Measurements from ENCODE around the gene CABCOCO1. TPM values are rescaled to one million over a fixed set of nuclear protein-coding genes. Genes with fewer than 3 reads are reported as not detected.

CABCOCO1 gene
- total RNA-seq, 1 experiment from 2014 or later: not detected

DNA sequence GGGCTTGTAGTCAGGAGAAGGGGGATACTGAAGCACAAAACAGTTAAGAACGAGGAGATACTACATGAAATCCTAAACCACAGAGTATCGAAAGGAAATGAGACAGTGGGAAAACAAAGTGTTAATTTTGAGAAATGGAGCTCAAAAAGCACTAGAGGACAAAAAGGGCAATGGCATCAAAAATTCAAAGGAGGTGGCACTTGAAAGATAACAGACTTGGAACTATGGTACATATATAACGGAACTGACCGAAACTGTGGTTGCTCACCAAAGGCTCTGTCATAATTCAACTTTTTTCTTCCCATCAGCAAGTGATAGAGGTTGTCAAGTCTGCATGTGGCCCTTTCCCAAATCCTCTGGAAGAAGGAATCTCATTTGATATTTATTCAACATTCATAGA, 97.0 kb downstream of the CABCOCO1 start:
- DNase-seq (ENCODE audit: low read depth, low spot score) (no peak), ATAC-seq (no peak)
- Histone ChIP-seq H3K9me3 (ENCODE audit: control insufficient read depth in 1 of 2, insufficient read depth in 1 of 2, low read depth in 1 of 2, low read length in 2 of 2) (no peaks in the 10 kb centered on the region), H3K4me3 (replicated peaks in 1 of 2; ENCODE audit: low read depth in 1 of 2, low read length in 2 of 2) (no peak overlapping the region), H3K9me2 (ENCODE audit: insufficient read depth) (no peaks in the 10 kb centered on the region), H3K79me2 (ENCODE audit: insufficient read depth, low read length) (no peaks in the 10 kb centered on the region), H3K36me3 (ENCODE audit: control insufficient read depth in 1 of 2, insufficient read depth in 2 of 2, low read length in 2 of 2) (no peaks in the 10 kb centered on the region), H4K20me1 (ENCODE audit: insufficient read depth) (no peaks in the 10 kb centered on the region), H3K4me1 (ENCODE audit: control insufficient read depth in 1 of 2, insufficient read depth in 2 of 2, low read length in 2 of 2) (peaks cover 28 to 29% of the 10 kb centered on the region in 2 experiments; a peak in 3 of 4 replicates), H3K27ac (ENCODE audit: low read depth, low read length) (no peak overlapping the region), H3K9ac (ENCODE audit: low read length) (no peak overlapping the region), H3K4me2 (ENCODE audit: low read length) (no peak overlapping the region), H3K27me3 (ENCODE audit: insufficient read depth, low read length) (no peaks in the 10 kb centered on the region), H2AFZ (ENCODE audit: low read depth, low read length, poor library complexity, severe bottlenecking) (no peak overlapping the region)
- intact Hi-C loops (cut with micrococcal nuclease): loop anchor here (10.0 kb wide), 1 partner anchor 485 kb away; no protein-coding TSS in a partner anchor
- ChIA-PET POLR2A (no interaction called here), CTCF (interaction anchor here (1.3 kb wide), 1 partner anchor 9 kb away, joined by 4 read pairs; no protein-coding TSS in a partner anchor), RAD21 (ENCODE audit: low non-redundant PET in 1 of 2, low total read pairs in 2 of 2, uncharacterized antibody in 2 of 2, unreplicated experiment in 2 of 2) (no interaction called here)
- TF ChIP-seq, protein P1, sequence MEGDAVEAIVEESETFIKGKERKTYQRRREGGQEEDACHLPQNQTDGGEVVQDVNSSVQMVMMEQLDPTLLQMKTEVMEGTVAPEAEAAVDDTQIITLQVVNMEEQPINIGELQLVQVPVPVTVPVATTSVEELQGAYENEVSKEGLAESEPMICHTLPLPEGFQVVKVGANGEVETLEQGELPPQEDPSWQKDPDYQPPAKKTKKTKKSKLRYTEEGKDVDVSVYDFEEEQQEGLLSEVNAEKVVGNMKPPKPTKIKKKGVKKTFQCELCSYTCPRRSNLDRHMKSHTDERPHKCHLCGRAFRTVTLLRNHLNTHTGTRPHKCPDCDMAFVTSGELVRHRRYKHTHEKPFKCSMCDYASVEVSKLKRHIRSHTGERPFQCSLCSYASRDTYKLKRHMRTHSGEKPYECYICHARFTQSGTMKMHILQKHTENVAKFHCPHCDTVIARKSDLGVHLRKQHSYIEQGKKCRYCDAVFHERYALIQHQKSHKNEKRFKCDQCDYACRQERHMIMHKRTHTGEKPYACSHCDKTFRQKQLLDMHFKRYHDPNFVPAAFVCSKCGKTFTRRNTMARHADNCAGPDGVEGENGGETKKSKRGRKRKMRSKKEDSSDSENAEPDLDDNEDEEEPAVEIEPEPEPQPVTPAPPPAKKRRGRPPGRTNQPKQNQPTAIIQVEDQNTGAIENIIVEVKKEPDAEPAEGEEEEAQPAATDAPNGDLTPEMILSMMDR (IDR thresholded peaks at IDR 0.05 in 2 of 3, conservative IDR thresholded peaks at IDR 0.05 in 1 of 3; ENCODE audit: borderline replicate concordance in 1 of 3, insufficient read depth in 1 of 3, low read depth in 2 of 3, low read length in 2 of 3): no peak
- no peak for TF ChIP-seq EZH2phosphoT487 (IDR thresholded peaks at IDR 0.05; ENCODE audit: borderline replicate concordance)
- TF ChIP-seq, protein P2, sequence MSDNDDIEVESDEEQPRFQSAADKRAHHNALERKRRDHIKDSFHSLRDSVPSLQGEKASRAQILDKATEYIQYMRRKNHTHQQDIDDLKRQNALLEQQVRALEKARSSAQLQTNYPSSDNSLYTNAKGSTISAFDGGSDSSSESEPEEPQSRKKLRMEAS (IDR thresholded peaks at IDR 0.05): no peak
- no TSS peak for BruUV-seq (replicated peaks)

DNA sequence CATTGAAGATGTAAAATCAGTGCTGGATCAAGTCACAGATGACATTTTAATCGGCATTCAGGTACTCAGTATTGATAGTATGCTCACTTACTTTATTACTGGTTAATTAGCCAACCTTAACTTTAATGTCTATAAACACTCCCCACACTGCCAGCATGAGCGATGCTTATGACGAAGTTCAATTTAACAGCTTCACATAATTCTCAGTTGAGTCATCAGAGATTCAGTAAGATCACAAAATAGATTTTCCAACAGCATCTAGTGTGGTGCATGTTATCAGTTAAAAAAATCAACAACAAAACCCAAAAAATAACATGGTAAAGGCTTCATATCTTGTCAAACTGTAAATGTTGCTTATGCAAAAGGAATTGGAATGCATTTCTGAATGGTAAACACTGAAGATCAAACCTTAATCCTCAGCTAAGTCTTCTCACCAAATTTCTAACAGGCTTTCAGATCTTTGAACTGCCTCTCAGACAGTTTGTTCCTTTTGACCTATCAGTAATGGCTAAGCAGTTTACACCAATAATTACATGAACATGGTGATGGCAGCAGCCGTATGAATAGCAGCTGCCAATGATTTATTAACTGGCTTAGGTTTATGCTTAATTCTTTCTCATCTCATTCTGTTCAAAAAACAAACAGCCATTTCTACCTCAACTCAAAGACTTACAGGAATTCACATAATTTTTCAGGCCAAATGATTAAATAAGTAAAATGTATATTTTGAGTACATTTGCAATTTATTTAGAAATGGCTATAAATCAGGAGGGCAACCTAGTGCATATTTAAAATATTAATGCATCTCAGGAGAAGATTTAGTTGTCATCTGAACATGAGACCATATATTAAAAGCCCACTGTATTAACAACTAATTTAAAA, 98.5 kb downstream of the CABCOCO1 start:
- H4K20me1 ChIP-seq (ENCODE audit: insufficient read depth): no peaks in the 10 kb centered on the region
- peak overlapping the region; percentile 57 for H3K4me2 ChIP-seq (ENCODE audit: low read length)
- H3K9ac ChIP-seq (ENCODE audit: low read length): no peak overlapping the region
- H3K36me3 ChIP-seq (ENCODE audit: control insufficient read depth in 1 of 2, insufficient read depth in 2 of 2, low read length in 2 of 2): no peaks in the 10 kb centered on the region
- peaks cover 28 to 29% of the 10 kb centered on the region in 2 experiments; a peak in 3 of 4 replicates for H3K4me1 ChIP-seq (ENCODE audit: control insufficient read depth in 1 of 2, insufficient read depth in 2 of 2, low read length in 2 of 2)
- H3K79me2 ChIP-seq (ENCODE audit: insufficient read depth, low read length): no peaks in the 10 kb centered on the region
- DNase-seq (ENCODE audit: low read depth, low spot score) (no peak), ATAC-seq (peak; percentile 70)
- ChIA-PET CTCF (interaction anchor here (2.9 kb wide), 1 partner anchor 10 kb away, joined by 15 read pairs; no protein-coding TSS in a partner anchor), RAD21 (ENCODE audit: low non-redundant PET in 1 of 2, low total read pairs in 2 of 2, uncharacterized antibody in 2 of 2, unreplicated experiment in 2 of 2) (no interaction called here), POLR2A (no interaction called here)
- no peaks in the 10 kb centered on the region for H3K27me3 ChIP-seq (ENCODE audit: insufficient read depth, low read length)
- H2AFZ ChIP-seq (ENCODE audit: low read depth, low read length, poor library complexity, severe bottlenecking): peak overlapping the region; percentile 92
- H3K4me3 ChIP-seq (replicated peaks in 1 of 2; ENCODE audit: low read depth in 1 of 2, low read length in 2 of 2): peak overlapping the region in 1 of 2 experiments; percentile 6; a peak in 1 of 4 replicates
- H3K9me3 ChIP-seq (ENCODE audit: control insufficient read depth in 1 of 2, insufficient read depth in 1 of 2, low read depth in 1 of 2, low read length in 2 of 2): no peaks in the 10 kb centered on the region
- BruUV-seq (replicated peaks): no TSS peak
- peak overlapping the region; percentile 61; the same call in 1 of the 2 replicates for H3K27ac ChIP-seq (ENCODE audit: low read depth, low read length)
- intact Hi-C loops (cut with micrococcal nuclease): no loop called here
- no peaks in the 10 kb centered on the region for H3K9me2 ChIP-seq (ENCODE audit: insufficient read depth)
- TF ChIP-seq, protein P3, sequence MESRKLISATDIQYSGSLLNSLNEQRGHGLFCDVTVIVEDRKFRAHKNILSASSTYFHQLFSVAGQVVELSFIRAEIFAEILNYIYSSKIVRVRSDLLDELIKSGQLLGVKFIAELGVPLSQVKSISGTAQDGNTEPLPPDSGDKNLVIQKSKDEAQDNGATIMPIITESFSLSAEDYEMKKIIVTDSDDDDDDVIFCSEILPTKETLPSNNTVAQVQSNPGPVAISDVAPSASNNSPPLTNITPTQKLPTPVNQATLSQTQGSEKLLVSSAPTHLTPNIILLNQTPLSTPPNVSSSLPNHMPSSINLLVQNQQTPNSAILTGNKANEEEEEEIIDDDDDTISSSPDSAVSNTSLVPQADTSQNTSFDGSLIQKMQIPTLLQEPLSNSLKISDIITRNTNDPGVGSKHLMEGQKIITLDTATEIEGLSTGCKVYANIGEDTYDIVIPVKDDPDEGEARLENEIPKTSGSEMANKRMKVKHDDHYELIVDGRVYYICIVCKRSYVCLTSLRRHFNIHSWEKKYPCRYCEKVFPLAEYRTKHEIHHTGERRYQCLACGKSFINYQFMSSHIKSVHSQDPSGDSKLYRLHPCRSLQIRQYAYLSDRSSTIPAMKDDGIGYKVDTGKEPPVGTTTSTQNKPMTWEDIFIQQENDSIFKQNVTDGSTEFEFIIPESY (IDR thresholded peaks at IDR 0.05; ENCODE audit: extremely low read depth, insufficient replicate concordance, low read length): no peak
- no peak for TF ChIP-seq YY1 (IDR thresholded peaks at IDR 0.05; ENCODE audit: extremely low read depth, insufficient replicate concordance, low read depth, low read length)
- TF ChIP-seq CEBPB (IDR thresholded peaks at IDR 0.05; ENCODE audit: low read depth): no peak
- peak; percentile 24; the same call in 1 of the 2 replicates for TF ChIP-seq SP1 (IDR thresholded peaks at IDR 0.05; ENCODE audit: low read depth)
- TF ChIP-seq, protein P4, sequence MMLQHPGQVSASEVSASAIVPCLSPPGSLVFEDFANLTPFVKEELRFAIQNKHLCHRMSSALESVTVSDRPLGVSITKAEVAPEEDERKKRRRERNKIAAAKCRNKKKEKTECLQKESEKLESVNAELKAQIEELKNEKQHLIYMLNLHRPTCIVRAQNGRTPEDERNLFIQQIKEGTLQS (IDR thresholded peaks at IDR 0.05): no peak
- TF ChIP-seq SIN3A (IDR thresholded peaks at IDR 0.05; ENCODE audit: low read depth): no peak
- no peak for TF ChIP-seq TCF7L2 (IDR thresholded peaks at IDR 0.05; ENCODE audit: borderline replicate concordance, extremely low read depth, insufficient read depth, insufficient read length)
- TF ChIP-seq POLR2A (IDR thresholded peaks at IDR 0.05; ENCODE audit: borderline replicate concordance, extremely low read depth, insufficient read depth, insufficient read length): no peak
- TF ChIP-seq FOSL1 (IDR thresholded peaks at IDR 0.05; ENCODE audit: low read depth): peak; percentile 47
- TF ChIP-seq JUND (IDR thresholded peaks at IDR 0.05): peak; percentile 29; the same call in 1 of the 2 replicates
- no peak for TF ChIP-seq ELF1 (IDR thresholded peaks at IDR 0.05; ENCODE audit: borderline replicate concordance, low read depth)

All from HCT116 (cell line).